Measurements from ENCODE around the gene FANCI.

GRCh38 chr15:89307791-89308190, 64.0 kb downstream of the FANCI start:
- no peak for TF ChIP-seq CTCF (conservative IDR thresholded peaks at IDR 0.05; ENCODE audit: low read depth in 2 of 2)
- no peak for TF ChIP-seq REST (IDR thresholded peaks at IDR 0.05; ENCODE audit: unreplicated experiment)

Measured in GM23338 (cell line).